Sigmoid colon (tissue), 4 donors: ENCODE data around the gene CCDC39.

ENCODE experiments used
- EP300 ChIP-seq, 4 donors: sonication (generic); formaldehyde crosslinking; IDR thresholded peaks; one replicate each; pipeline ENCODE4 v1.6.1; 2017; ENCODE audit warnings: antibody characterized with exemption in 4 of 4
- POLR2A ChIP-seq, 2 donors: fragments of 450-650 bp; IDR thresholded peaks; one replicate each; pipeline ENCODE4 v1.6.1; 2016; ENCODE audit warnings: antibody characterized with exemption in 2 of 2, mild to moderate bottlenecking in 2 of 2, moderate library complexity in 2 of 2
- TF ChIP-seq, protein P1 (sequence below), 4 experiments: fragments of 450-650 bp in 3 of 4; fragments of 200-600 bp in 1 of 4; IDR thresholded peaks; one replicate each; pipeline ENCODE4 v1.5.1; 2016 to 2019; ENCODE audit warnings: antibody characterized with exemption in 4 of 4, mild to moderate bottlenecking in 3 of 4, moderate library complexity in 2 of 4

DNA sequence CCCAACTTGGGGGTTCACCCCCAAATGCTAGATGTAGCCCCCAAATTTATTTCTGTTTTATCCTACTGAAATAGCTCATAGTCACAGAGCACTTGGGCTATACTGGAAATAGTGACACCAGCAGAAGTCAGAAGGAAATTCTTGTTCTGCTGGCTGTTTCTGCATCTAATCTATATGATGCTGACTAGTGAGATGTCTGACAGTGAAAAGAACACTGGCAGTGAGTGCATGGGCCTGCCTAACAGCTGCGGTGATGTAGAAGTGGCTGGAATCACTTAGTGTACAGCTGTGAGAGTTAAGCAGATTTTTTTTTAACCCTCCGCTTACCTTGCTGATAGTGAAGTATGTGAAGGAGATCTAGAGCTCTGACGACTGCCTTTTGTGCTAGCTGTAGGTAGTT, 63.3 kb downstream of the CCDC39 start:
- no peak for TF ChIP-seq EP300 (IDR thresholded peaks at IDR 0.05)
- TF ChIP-seq, protein P1, sequence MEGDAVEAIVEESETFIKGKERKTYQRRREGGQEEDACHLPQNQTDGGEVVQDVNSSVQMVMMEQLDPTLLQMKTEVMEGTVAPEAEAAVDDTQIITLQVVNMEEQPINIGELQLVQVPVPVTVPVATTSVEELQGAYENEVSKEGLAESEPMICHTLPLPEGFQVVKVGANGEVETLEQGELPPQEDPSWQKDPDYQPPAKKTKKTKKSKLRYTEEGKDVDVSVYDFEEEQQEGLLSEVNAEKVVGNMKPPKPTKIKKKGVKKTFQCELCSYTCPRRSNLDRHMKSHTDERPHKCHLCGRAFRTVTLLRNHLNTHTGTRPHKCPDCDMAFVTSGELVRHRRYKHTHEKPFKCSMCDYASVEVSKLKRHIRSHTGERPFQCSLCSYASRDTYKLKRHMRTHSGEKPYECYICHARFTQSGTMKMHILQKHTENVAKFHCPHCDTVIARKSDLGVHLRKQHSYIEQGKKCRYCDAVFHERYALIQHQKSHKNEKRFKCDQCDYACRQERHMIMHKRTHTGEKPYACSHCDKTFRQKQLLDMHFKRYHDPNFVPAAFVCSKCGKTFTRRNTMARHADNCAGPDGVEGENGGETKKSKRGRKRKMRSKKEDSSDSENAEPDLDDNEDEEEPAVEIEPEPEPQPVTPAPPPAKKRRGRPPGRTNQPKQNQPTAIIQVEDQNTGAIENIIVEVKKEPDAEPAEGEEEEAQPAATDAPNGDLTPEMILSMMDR (IDR thresholded peaks at IDR 0.05) = no peak
- TF ChIP-seq POLR2A (IDR thresholded peaks at IDR 0.05) = no peak
